ENCODE results near the gene TCOF1.

TCOF1 gene, protein sequence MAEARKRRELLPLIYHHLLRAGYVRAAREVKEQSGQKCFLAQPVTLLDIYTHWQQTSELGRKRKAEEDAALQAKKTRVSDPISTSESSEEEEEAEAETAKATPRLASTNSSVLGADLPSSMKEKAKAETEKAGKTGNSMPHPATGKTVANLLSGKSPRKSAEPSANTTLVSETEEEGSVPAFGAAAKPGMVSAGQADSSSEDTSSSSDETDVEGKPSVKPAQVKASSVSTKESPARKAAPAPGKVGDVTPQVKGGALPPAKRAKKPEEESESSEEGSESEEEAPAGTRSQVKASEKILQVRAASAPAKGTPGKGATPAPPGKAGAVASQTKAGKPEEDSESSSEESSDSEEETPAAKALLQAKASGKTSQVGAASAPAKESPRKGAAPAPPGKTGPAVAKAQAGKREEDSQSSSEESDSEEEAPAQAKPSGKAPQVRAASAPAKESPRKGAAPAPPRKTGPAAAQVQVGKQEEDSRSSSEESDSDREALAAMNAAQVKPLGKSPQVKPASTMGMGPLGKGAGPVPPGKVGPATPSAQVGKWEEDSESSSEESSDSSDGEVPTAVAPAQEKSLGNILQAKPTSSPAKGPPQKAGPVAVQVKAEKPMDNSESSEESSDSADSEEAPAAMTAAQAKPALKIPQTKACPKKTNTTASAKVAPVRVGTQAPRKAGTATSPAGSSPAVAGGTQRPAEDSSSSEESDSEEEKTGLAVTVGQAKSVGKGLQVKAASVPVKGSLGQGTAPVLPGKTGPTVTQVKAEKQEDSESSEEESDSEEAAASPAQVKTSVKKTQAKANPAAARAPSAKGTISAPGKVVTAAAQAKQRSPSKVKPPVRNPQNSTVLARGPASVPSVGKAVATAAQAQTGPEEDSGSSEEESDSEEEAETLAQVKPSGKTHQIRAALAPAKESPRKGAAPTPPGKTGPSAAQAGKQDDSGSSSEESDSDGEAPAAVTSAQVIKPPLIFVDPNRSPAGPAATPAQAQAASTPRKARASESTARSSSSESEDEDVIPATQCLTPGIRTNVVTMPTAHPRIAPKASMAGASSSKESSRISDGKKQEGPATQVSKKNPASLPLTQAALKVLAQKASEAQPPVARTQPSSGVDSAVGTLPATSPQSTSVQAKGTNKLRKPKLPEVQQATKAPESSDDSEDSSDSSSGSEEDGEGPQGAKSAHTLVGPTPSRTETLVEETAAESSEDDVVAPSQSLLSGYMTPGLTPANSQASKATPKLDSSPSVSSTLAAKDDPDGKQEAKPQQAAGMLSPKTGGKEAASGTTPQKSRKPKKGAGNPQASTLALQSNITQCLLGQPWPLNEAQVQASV (N-terminal part only)

GRCh38 chr5:150357326-150358260 is at the start of gene TCOF1:
TCOF1 (plus strand) TSS chr5:150357697; CDS start chr5:150357747, 50 bp downstream.
- Histone ChIP-seq H3K4me2 (ENCODE audit: low read length) (peak within 1 kb of the TSS; percentile 79), H3F3A (ENCODE audit: insufficient read depth, low read length) (no peaks in the 10 kb centered on the region), H3K36me3 (ENCODE audit: insufficient read depth, low read length) (peaks cover 33% of the 10 kb centered on the region), H3K4me3 (ENCODE audit: low read depth, low read length, poor library complexity, severe bottlenecking) (peak within 1 kb of the TSS; percentile 95), H2AFZ (ENCODE audit: low read length) (peak within 1 kb of the TSS; percentile 91), H3K27ac (ENCODE audit: low read depth, low read length, poor library complexity, severe bottlenecking) (peak within 1 kb of the TSS; percentile 11), H3K79me2 (ENCODE audit: insufficient read depth, low read length) (peaks cover 17% of the 10 kb centered on the region), H3K9me3 (ENCODE audit: low read length) (no peaks in the 10 kb centered on the region), H3K9me2 (ENCODE audit: low read depth, low read length) (no peaks in the 10 kb centered on the region), H4K20me1 (ENCODE audit: insufficient read depth, low read length) (no peaks in the 10 kb centered on the region), H3K9ac (ENCODE audit: low read length) (peak within 1 kb of the TSS; percentile 92), H3K4me1 (ENCODE audit: insufficient read depth, low read length, severe bottlenecking) (peaks cover 21% of the 10 kb centered on the region), H3K27me3 (ENCODE audit: insufficient read depth, low read length) (no peaks in the 10 kb centered on the region)
- TF ChIP-seq EZH2 (IDR thresholded peaks at IDR 0.05; ENCODE audit: borderline replicate concordance, low read length) = no peak
- no peak for TF ChIP-seq CTCF (IDR thresholded peaks at IDR 0.05; ENCODE audit: low read length)

DNA sequence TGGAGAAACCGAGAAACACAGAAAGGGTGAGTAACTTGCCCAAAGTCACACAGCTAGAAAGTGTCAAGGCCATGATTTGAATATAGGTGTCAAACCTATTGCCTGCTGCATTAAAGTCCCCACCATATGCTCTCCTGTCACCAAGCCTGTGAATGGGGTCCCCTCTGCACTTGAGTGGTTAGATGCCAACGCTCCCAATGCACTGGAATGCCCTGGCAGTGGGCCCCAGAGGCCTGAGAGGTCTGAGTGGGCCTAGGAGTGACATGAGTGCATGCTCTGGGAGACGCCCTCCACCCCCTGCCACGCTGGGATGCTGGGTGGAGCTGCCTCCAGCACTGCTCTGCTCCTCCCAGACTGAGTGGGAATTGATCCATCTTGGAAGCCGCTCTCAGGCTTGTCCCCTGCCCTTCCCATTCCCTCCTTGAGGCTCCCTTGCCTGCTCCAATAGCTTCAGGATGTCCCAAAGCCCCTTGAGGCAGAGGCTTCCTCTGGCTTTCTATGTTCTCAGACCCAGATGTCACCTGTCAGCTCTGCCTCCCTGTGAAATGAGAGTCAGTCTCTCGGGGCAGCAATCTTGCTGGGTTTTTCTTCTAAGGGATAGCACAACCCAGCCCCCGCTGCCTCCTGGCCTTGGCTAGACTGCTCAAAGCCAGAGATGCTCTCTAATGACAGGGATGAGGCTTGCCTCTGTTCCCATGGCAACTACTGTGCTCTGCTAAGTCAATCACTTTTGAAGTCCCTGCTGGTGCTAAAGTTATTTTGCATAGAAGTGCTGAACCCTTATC is 48.2 kb upstream of the TCOF1 start:
- Histone ChIP-seq H3K27ac (ENCODE audit: low read depth, low read length, poor library complexity, severe bottlenecking) (no peak overlapping the region), H3K9me2 (ENCODE audit: low read depth, low read length) (no peaks in the 10 kb centered on the region), H3K36me3 (ENCODE audit: insufficient read depth, low read length) (no peaks in the 10 kb centered on the region), H4K20me1 (ENCODE audit: insufficient read depth, low read length) (no peaks in the 10 kb centered on the region), H3K9me3 (ENCODE audit: low read length) (no peaks in the 10 kb centered on the region), H3K4me1 (ENCODE audit: insufficient read depth, low read length, severe bottlenecking) (no peaks in the 10 kb centered on the region), H3F3A (ENCODE audit: insufficient read depth, low read length) (no peaks in the 10 kb centered on the region), H3K4me2 (ENCODE audit: low read length) (no peak overlapping the region), H2AFZ (ENCODE audit: low read length) (no peak overlapping the region), H3K27me3 (ENCODE audit: insufficient read depth, low read length) (no peaks in the 10 kb centered on the region; the same call in 1 of the 2 replicates), H3K9ac (ENCODE audit: low read length) (no peak overlapping the region), H3K4me3 (ENCODE audit: low read depth, low read length, poor library complexity, severe bottlenecking) (no peak overlapping the region), H3K79me2 (ENCODE audit: insufficient read depth, low read length) (no peaks in the 10 kb centered on the region)
- no peak for TF ChIP-seq CTCF (IDR thresholded peaks at IDR 0.05; ENCODE audit: low read length)
- no peak for TF ChIP-seq EZH2 (IDR thresholded peaks at IDR 0.05; ENCODE audit: borderline replicate concordance, low read length)

Measured in OCI-LY1 (cell line).